ENCODE results near the gene RNASET2. TPM values are rescaled to one million over a fixed set of nuclear protein-coding genes. Genes with fewer than 3 reads are reported as not detected.

RNASET2 gene
- total RNA-seq, 1 donor from 2014 or later, result 13.4 TPM

DNA sequence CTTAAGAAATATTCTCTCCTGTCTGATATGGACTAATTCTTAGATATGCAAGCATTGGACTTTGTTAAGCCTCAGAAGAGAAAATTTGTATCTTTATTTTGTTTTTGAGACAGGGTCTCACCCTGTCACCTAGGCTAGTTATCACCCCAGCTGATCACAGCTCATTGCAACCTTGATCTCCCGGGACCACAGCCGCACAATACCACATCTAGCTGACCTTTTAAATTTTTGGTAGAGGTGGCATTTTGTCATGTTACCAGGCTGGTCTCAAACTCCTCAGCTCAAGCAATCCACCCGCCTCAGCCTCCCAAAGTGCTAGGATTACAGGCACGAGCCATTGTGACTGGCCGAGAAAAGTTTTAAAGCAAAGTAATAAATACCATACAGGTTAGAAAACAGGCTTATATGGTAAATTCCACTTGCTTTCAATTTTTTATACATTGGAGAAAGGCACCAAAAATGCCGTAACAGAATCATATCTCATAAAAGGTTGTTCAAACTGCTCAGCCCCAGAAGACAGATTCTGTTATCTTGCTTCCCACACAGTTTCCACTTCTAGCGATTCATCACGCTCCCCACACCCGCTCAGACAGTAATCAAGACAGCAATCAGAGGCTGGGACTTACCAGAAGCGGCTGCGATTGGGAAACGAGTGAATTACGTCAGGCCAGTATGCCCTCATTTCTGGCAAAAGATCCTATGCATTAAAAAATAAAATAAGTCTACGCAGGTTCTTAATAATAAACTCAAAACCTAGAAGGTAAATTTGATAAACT, 13.8 kb downstream of the RNASET2 start:
- no peaks in the 10 kb centered on the region for H3K4me1 ChIP-seq
- TF ChIP-seq, protein P1, sequence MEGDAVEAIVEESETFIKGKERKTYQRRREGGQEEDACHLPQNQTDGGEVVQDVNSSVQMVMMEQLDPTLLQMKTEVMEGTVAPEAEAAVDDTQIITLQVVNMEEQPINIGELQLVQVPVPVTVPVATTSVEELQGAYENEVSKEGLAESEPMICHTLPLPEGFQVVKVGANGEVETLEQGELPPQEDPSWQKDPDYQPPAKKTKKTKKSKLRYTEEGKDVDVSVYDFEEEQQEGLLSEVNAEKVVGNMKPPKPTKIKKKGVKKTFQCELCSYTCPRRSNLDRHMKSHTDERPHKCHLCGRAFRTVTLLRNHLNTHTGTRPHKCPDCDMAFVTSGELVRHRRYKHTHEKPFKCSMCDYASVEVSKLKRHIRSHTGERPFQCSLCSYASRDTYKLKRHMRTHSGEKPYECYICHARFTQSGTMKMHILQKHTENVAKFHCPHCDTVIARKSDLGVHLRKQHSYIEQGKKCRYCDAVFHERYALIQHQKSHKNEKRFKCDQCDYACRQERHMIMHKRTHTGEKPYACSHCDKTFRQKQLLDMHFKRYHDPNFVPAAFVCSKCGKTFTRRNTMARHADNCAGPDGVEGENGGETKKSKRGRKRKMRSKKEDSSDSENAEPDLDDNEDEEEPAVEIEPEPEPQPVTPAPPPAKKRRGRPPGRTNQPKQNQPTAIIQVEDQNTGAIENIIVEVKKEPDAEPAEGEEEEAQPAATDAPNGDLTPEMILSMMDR (IDR thresholded peaks at IDR 0.05; ENCODE audit: borderline replicate concordance), result no peak
- intact Hi-C loops (cut with micrococcal nuclease), result no loop called here
- H3K27me3 ChIP-seq (ENCODE audit: low read depth), result no peaks in the 10 kb centered on the region
- DNase-seq, result no peak
- H3K9me3 ChIP-seq (replicated peaks), result no peaks in the 10 kb centered on the region
- no peak overlapping the region for H3K4me3 ChIP-seq
- no peak overlapping the region for H3K27ac ChIP-seq (replicated peaks)
- H3K36me3 ChIP-seq, result peaks cover 38% of the 10 kb centered on the region

DNA sequence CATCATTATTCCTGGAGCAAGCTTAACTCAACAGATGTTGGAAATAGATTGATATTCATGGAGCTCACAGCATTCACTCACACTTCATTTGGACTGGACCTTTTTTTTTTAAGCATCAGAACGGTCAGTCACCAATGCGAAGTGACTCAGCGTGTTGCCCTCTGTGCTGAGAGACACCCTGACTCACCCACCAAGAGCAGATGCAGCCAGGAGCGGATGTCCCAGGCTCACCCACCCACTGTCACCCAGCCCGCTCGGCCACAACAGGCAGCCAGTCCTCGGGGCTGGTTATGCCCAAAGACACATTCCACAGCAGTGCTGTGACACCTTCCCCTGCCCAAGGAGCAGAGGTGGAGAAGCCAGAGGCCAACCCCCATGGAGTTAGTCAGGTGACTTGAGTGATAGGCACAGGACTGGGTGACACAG, 15.7 kb downstream of the RNASET2 start:
- intact Hi-C loops (cut with micrococcal nuclease), result no loop called here
- Histone ChIP-seq H3K36me3 (peaks cover 32% of the 10 kb centered on the region), H3K9me3 (replicated peaks) (no peaks in the 10 kb centered on the region), H3K4me1 (peaks cover 6% of the 10 kb centered on the region), H3K27ac (replicated peaks) (no peak overlapping the region), H3K4me3 (no peak overlapping the region), H3K27me3 (ENCODE audit: low read depth) (no peaks in the 10 kb centered on the region)
- TF ChIP-seq, protein P1 (IDR thresholded peaks at IDR 0.05; ENCODE audit: borderline replicate concordance), result no peak
- no peak for DNase-seq

DNA sequence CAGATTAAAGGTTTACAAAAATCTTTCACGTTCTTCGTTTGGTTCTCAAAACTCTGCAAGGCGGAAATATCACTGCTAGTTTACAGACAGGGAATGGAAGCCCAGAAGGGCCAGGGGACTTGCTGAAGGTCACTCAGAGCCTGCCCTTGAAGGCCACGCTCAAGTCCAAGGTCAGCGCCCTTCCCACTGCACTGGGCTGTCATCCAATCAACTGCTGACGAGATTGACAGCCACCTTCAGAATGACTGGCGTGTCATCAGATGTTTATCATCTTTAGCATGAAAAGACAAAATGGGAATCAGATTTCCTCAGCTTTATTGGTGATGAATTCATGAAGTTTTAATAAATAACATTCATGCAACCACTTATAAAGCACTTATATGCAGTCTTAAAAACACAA, 16.5 kb downstream of the RNASET2 start:
- DNase-seq, result no peak

DNA sequence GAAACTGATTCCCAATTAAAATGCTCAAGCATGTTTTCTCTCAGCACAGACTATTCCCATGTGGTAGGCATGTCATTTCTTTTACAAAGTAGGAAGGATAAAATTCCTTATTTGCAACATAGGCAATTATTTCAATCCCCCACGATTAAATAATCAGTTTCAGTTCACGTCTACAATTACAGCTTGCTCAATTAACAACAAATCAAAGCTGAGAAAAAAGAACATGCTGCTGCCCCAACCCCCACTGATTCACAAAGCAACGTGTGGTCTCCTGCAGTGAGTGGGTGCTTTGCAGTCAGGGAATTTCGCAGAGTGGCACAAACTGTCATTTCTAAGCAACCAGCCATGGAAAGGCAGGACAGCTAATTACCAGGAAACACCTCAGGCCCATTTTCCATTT, 17.0 kb downstream of the RNASET2 start:
- intact Hi-C loops (cut with micrococcal nuclease), result no loop called here
- Histone ChIP-seq H3K4me1 (peaks cover 6% of the 10 kb centered on the region), H3K36me3 (peaks cover 36% of the 10 kb centered on the region), H3K9me3 (replicated peaks) (no peaks in the 10 kb centered on the region), H3K27me3 (ENCODE audit: low read depth) (no peaks in the 10 kb centered on the region), H3K27ac (replicated peaks) (no peak overlapping the region), H3K4me3 (no peak overlapping the region)
- DNase-seq, result no peak
- TF ChIP-seq, protein P1 (IDR thresholded peaks at IDR 0.05; ENCODE audit: borderline replicate concordance), result no peak

More for the DNA sequence above, 16.5 kb downstream of the RNASET2 start:
- peaks cover 6% of the 10 kb centered on the region for H3K4me1 ChIP-seq
- H3K27ac ChIP-seq (replicated peaks), result no peak overlapping the region
- TF ChIP-seq, protein P1 (IDR thresholded peaks at IDR 0.05; ENCODE audit: borderline replicate concordance), result no peak
- peaks cover 32% of the 10 kb centered on the region for H3K36me3 ChIP-seq
- intact Hi-C loops (cut with micrococcal nuclease), result no loop called here
- no peaks in the 10 kb centered on the region for H3K27me3 ChIP-seq (ENCODE audit: low read depth)
- no peaks in the 10 kb centered on the region for H3K9me3 ChIP-seq (replicated peaks)
- H3K4me3 ChIP-seq, result no peak overlapping the region

DNA sequence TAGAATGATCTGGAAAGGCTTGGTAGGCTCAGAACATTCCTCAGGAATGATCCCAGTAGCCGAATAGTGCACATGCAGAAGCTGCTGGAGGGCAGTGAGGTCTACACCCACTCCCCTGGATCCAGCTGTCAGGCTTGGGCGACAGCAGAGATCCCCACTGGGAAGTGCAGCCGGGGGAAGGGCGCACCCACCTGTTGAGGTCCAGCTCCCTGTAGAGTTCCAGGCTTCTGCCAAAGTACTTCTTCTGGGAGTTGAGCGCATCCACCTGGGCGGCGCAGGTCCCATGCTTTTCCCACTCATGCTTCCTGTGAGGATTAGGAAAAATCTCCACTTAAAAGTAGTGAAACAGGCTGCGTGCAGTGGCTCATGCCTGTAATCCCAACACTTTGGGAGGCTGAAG, 17.6 kb downstream of the RNASET2 start:
- Histone ChIP-seq H3K36me3 (peaks cover 40% of the 10 kb centered on the region), H3K4me1 (peaks cover 6% of the 10 kb centered on the region), H3K9me3 (replicated peaks) (no peaks in the 10 kb centered on the region), H3K27ac (replicated peaks) (no peak overlapping the region), H3K4me3 (no peak overlapping the region), H3K27me3 (ENCODE audit: low read depth) (no peaks in the 10 kb centered on the region)
- TF ChIP-seq, protein P1 (IDR thresholded peaks at IDR 0.05; ENCODE audit: borderline replicate concordance), result no peak
- intact Hi-C loops (cut with micrococcal nuclease), result no loop called here
- DNase-seq, result no peak
